MM.1S (cell line): Measurements from ENCODE around the gene TMEM248.

Experiments
- DNase-seq: peaks from one replicate; pipeline ENCODE4 v3.0.0-alpha.2; 2015
- H2AFZ ChIP-seq: fragments of 300-600 bp; sonication (generic); 2 replicates; pipeline ENCODE4 v1.6.0; 2016; ENCODE audit warnings: antibody characterized with exemption, low read length
- H3F3A ChIP-seq: fragments of 300-600 bp; sonication (generic); 2 replicates; pipeline ENCODE4 v1.6.1; 2016; ENCODE audit warnings: mild to moderate bottlenecking, antibody characterized with exemption, low read length, moderate library complexity, mixed read lengths; ENCODE audit not compliant: insufficient read depth
- H3K27ac ChIP-seq: fragments of 300-600 bp; sonication (generic); 2 replicates; pipeline ENCODE4 v1.5.1; 2016; ENCODE audit warnings: mild to moderate bottlenecking, low read length
- H3K27me3 ChIP-seq: fragments of 300-600 bp; sonication (generic); replicated peaks from 2 replicates; pipeline ENCODE4 v1.6.0; 2016; ENCODE audit warnings: low read length; ENCODE audit not compliant: insufficient read depth
- H3K36me3 ChIP-seq: fragments of 300-600 bp; sonication (generic); replicated peaks from 2 replicates; pipeline ENCODE4 v1.6.1; 2016; ENCODE audit warnings: mild to moderate bottlenecking, low read length, mixed read lengths; ENCODE audit not compliant: insufficient read depth
- H3K4me1 ChIP-seq: fragments of 300-600 bp; sonication (generic); 2 replicates; pipeline ENCODE4 v1.6.1; 2016; ENCODE audit warnings: low read length, mixed read lengths
- H3K4me2 ChIP-seq: fragments of 300-600 bp; sonication (generic); 2 replicates; pipeline ENCODE4 v1.6.0; 2016; ENCODE audit warnings: low read depth, low read length
- H3K4me3 ChIP-seq: fragments of 300-600 bp; sonication (generic); 2 replicates; pipeline ENCODE4 v1.5.1; 2016; ENCODE audit warnings: low read length, mixed read lengths
- H3K79me2 ChIP-seq: fragments of 300-600 bp; sonication (generic); 2 replicates; pipeline ENCODE4 v1.6.1; 2016; ENCODE audit warnings: mixed run types, low read length, mixed read lengths
- H3K9ac ChIP-seq: fragments of 300-600 bp; sonication (generic); 2 replicates; pipeline ENCODE4 v1.6.1; 2016; ENCODE audit warnings: low read length, mixed read lengths
- H3K9me2 ChIP-seq: fragments of 300-600 bp; sonication (generic); replicated peaks from 2 replicates; pipeline ENCODE4 v1.6.1; 2016; ENCODE audit warnings: mild to moderate bottlenecking, low read length, mixed read lengths; ENCODE audit not compliant: insufficient read depth
- H3K9me3 ChIP-seq: fragments of 300-600 bp; sonication (generic); replicated peaks from 2 replicates; pipeline ENCODE4 v1.6.1; 2016; ENCODE audit warnings: mild to moderate bottlenecking, low read length, mixed read lengths; ENCODE audit not compliant: insufficient read depth
- H4K20me1 ChIP-seq: fragments of 300-600 bp; sonication (generic); 2 replicates; pipeline ENCODE4 v1.6.1; 2016; ENCODE audit warnings: mild to moderate bottlenecking, low read length, moderate library complexity, mixed read lengths; ENCODE audit not compliant: insufficient read depth
- CTCF ChIP-seq: fragments of 300-600 bp; sonication (generic); IDR thresholded peaks from 2 replicates; pipeline ENCODE4 v1.5.1; 2016; ENCODE audit warnings: antibody characterized with exemption, low read length, mixed read lengths
- EZH2 ChIP-seq: fragments of 300-600 bp; sonication (generic); optimal IDR thresholded peaks from 2 replicates; pipeline ENCODE3; 2017; ENCODE audit warnings: low read depth, mild to moderate bottlenecking, antibody characterized with exemption, low read length, mixed read lengths
- EZH2phosphoT487 ChIP-seq: fragments of 300-600 bp; sonication (generic); IDR thresholded peaks from 2 replicates; pipeline ENCODE4 v1.6.1; 2018; ENCODE audit warnings: antibody characterized with exemption, low read length

The TMEM248 gene

DNA sequence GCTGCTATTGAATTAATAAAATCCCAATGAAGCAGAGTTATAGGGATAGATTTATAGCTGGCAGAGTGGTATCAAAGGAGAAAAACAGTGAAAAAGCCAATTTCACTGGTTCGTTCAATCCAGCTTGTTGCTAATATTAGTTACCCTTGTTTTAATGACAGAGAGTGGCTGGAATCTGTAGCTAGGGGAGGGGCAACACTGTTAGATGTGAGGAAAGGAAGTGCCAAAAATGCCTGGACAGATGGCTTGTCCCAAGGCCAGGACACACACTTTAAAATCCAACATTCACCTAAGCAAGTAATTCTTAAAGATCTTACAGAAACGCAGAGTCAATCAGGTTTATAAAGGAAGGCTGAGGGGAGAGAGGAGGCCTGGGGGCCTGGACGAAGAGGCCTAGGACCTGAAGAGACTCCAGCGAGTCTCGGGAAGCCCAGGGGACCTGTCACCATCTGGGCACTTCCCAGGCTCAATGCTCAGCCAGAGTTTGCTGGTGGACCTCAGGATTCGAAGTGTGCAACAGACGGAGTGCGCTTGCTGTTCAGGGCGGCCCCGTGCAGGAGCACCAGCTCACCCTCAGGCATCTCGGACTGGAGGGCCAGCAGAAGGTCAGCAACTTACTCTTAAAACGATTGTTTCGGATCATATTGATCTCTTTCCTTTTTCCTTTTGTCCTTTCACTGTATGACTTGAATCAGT lies 36.7 kb downstream of the TMEM248 start:
- Histone ChIP-seq H3K36me3 (no peaks in the 10 kb centered on the region), H4K20me1 (no peaks in the 10 kb centered on the region)
- no peak for DNase-seq

DNA sequence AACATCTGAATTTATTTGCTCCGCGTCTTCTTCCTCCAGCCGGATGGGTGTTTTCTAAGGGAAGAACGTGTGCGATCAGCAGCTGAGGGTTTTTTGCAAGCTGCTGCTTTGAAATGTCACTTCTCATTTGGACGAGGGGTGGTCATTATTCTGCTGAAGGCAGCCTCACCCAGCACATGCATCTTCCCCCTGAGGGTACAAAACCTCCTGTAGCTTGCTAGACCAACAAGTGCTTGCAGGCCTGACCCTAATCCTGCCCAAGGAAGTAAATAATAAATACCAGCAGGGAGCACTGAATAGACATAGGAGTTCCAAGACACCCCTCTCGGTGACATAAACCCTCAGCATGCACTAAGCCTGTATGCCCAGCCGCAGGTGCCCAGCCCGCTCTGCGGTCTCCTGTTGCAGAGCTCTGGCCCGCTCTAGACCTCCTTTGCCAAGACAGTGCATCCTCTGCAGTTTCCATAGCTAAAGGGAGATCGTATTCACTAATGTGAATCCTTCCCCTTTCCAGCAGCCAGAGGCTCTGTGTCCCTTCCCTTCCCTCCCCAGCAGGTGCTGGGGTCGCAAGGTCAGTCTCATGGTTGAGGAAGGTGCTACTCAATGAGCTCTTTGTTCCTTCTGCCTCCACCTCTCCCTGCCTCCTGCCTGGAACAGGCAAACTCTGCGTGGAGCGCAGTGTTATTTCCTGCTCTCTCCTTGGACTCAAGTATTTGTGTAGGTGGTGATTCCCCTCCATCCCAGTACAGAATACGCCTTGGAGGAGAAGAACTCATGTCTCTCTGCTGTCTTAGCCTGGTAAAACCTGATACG lies 37.7 kb downstream of the TMEM248 start:
- no peaks in the 10 kb centered on the region for H3K79me2 ChIP-seq
- no peaks in the 10 kb centered on the region for H3K27me3 ChIP-seq
- no peak for TF ChIP-seq EZH2
- no peak for TF ChIP-seq EZH2phosphoT487
- no peak for TF ChIP-seq CTCF
- no peak overlapping the region for H3K4me2 ChIP-seq
- no peak overlapping the region for H3K9ac ChIP-seq
- DNase-seq, result no peak
- no peaks in the 10 kb centered on the region for H3K9me2 ChIP-seq
- no peaks in the 10 kb centered on the region for H3F3A ChIP-seq
- no peaks in the 10 kb centered on the region for H3K9me3 ChIP-seq
- H3K4me1 ChIP-seq, result no peaks in the 10 kb centered on the region
- no peaks in the 10 kb centered on the region for H4K20me1 ChIP-seq
- no peaks in the 10 kb centered on the region for H3K36me3 ChIP-seq
- H3K27ac ChIP-seq, result no peak overlapping the region
- H2AFZ ChIP-seq, result no peak overlapping the region
- H3K4me3 ChIP-seq, result no peak overlapping the region

More for the DNA sequence above, 36.7 kb downstream of the TMEM248 start:
- no peaks in the 10 kb centered on the region for H3K9me3 ChIP-seq
- TF ChIP-seq EZH2phosphoT487 (no peak), EZH2 (no peak), CTCF (no peak)
- H3F3A ChIP-seq, result no peaks in the 10 kb centered on the region
- H3K9ac ChIP-seq, result no peak overlapping the region
- no peaks in the 10 kb centered on the region for H3K9me2 ChIP-seq
- H2AFZ ChIP-seq, result no peak overlapping the region
- H3K79me2 ChIP-seq, result no peaks in the 10 kb centered on the region
- no peaks in the 10 kb centered on the region for H3K4me1 ChIP-seq
- no peak overlapping the region for H3K27ac ChIP-seq
- no peak overlapping the region for H3K4me3 ChIP-seq
- H3K4me2 ChIP-seq, result no peak overlapping the region
- no peaks in the 10 kb centered on the region for H3K27me3 ChIP-seq

DNA sequence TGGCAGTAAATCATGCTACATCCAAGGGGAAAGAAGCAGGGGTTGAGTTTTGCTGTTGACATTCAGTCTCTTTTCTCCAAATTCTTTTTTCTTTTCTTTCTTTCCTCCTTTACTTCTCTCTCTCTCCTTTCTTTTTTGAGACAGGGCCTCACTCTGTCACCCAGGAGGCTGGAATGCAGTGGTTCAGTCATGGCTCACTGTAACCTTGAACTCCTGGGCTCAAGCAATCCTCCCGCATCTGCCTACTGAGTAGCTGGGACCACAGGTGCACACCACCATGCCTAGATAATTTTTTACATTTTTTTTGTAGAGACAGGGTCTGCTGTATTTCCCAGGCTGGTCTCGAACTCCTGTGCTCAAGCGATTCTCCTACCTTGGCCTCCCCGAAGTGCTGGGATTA lies 39.2 kb downstream of the TMEM248 start:
- TF ChIP-seq CTCF, result no peak
- no peak for TF ChIP-seq EZH2phosphoT487
- H3K9me2 ChIP-seq, result no peaks in the 10 kb centered on the region
- no peaks in the 10 kb centered on the region for H3K27me3 ChIP-seq
- H3K27ac ChIP-seq, result no peak overlapping the region
- H3K9me3 ChIP-seq, result no peaks in the 10 kb centered on the region
- H3K36me3 ChIP-seq, result no peaks in the 10 kb centered on the region
- H3K4me1 ChIP-seq, result no peaks in the 10 kb centered on the region
- H2AFZ ChIP-seq, result no peak overlapping the region
- H4K20me1 ChIP-seq, result no peaks in the 10 kb centered on the region
- no peaks in the 10 kb centered on the region for H3K79me2 ChIP-seq
- no peak for DNase-seq
- no peak overlapping the region for H3K9ac ChIP-seq
- no peaks in the 10 kb centered on the region for H3F3A ChIP-seq
- no peak overlapping the region for H3K4me2 ChIP-seq
- H3K4me3 ChIP-seq, result no peak overlapping the region
